CD4-positive, alpha-beta memory T cell (primary cell): Measurements from ENCODE around the gene CFH. TPM values are rescaled to one million over a fixed set of nuclear protein-coding genes. Genes with fewer than 3 reads are reported as not detected.
"Not testable (repeated sequence)": the region's sequence is repeated elsewhere in the genome, so short reads cannot be mapped to it uniquely, and the experiment has no call there.

Source experiments
- CTCF ChIA-PET: fragments of 350-600 bp; sonication (Branson Sonifier 250); formaldehyde crosslinking; loops from one replicate; lab custom pipeline; 2021; ENCODE audit warnings: inconsistent platforms; ENCODE audit not compliant: partially characterized antibody; lab: Charles Lee
- POLR2A ChIA-PET: fragments of 350-600 bp; sonication (Branson Sonifier 250); formaldehyde crosslinking; loops from one replicate; lab custom pipeline; 2021; ENCODE audit not compliant: partially characterized antibody; lab: Charles Lee
- DNase-seq, 5 donors: peaks; one replicate each; pipeline versions ENCODE4 v3.0.0 to v3.0.0-alpha.2; 2020 to 2022; ENCODE audit warnings: mixed read lengths in 1 of 5
- H3K27ac ChIP-seq: one replicate; pipeline ENCODE4 v1.7.0; 2013; ENCODE audit warnings: low read depth, low read length
- H3K27me3 ChIP-seq: 2 replicates; pipeline ENCODE4 v1.7.0; 2013; ENCODE audit warnings: mild to moderate bottlenecking, low read length, moderate library complexity; ENCODE audit not compliant: insufficient read depth
- H3K36me3 ChIP-seq: 2 replicates; pipeline ENCODE4 v1.7.0; 2013; ENCODE audit warnings: mild to moderate bottlenecking, low read length, moderate library complexity; ENCODE audit not compliant: insufficient read depth
- H3K4me1 ChIP-seq: 2 replicates; pipeline ENCODE4 v1.7.0; 2013; ENCODE audit warnings: mild to moderate bottlenecking, low read length, moderate library complexity; ENCODE audit not compliant: insufficient read depth
- H3K4me3 ChIP-seq, 2 donors: one replicate each; pipeline ENCODE4 v1.7.0; 2013; ENCODE audit warnings: low read length in 2 of 2, mild to moderate bottlenecking in 1 of 2
- H3K9me3 ChIP-seq, 2 donors: one replicate each; pipeline ENCODE4 v1.7.0; 2013; ENCODE audit warnings: low read length in 2 of 2, control low read depth in 1 of 2; ENCODE audit not compliant: control insufficient read depth in 1 of 2
- H3K27ac Mint-ChIP-seq, 7 donors: one replicate each; pipeline ENCODE4 v1.8.0; 2020 to 2021; ENCODE audit warnings: mixed read lengths in 7 of 7, mild to moderate bottlenecking in 6 of 7, inconsistent platforms in 3 of 7, moderate library complexity in 3 of 7
- H3K27me3 Mint-ChIP-seq, 2 donors: one replicate each; pipeline ENCODE4 v1.8.0; 2020 to 2021; ENCODE audit warnings: mixed read lengths in 2 of 2
- H3K36me3 Mint-ChIP-seq, 2 donors: one replicate each; pipeline ENCODE4 v1.8.0; 2020 to 2021; ENCODE audit warnings: mixed read lengths in 2 of 2, inconsistent platforms in 1 of 2, mild to moderate bottlenecking in 1 of 2
- H3K4me1 Mint-ChIP-seq, 4 donors: one replicate each; pipeline ENCODE4 v1.8.0; 2020 to 2021; ENCODE audit warnings: mixed read lengths in 4 of 4, mild to moderate bottlenecking in 1 of 4
- H3K4me3 Mint-ChIP-seq, 8 donors: one replicate each; pipeline ENCODE4 v1.8.0; 2020 to 2021; ENCODE audit warnings: mixed read lengths in 8 of 8, mild to moderate bottlenecking in 7 of 8, moderate library complexity in 6 of 8, inconsistent platforms in 3 of 8
- H3K9me3 Mint-ChIP-seq, 8 donors: one replicate each; pipeline ENCODE4 v1.8.0; 2020 to 2021; ENCODE audit warnings: mixed read lengths in 8 of 8, mild to moderate bottlenecking in 5 of 8, inconsistent platforms in 3 of 8, moderate library complexity in 1 of 8
- intact Hi-C: fragments of 100-400 bp; cut with micrococcal nuclease; formaldehyde crosslinking; loops from one replicate; pipeline ENCODE4 v1.15.1; 2023
- polyA plus RNA-seq, 2 donors: library from polyadenylated mRNA; unstranded; fragments of 300-500 nt; fragmentation: Illumina TruSeq; gene quantifications; one replicate each; pipeline ENCODE4 v1.2.3, GENCODE V29; 2021
- total RNA-seq, 2 experiments: library from RNA; stranded (reverse); gene quantifications; one replicate each; pipeline ENCODE4 v1.2.3, GENCODE V29; 2021

The CFH gene
- total and polyA plus RNA-seq, 4 experiments from 2014 or later, result 11.9 to 16.6 (median 13.6) TPM

GRCh38 chr1:196779093-196779492, 127.2 kb downstream of the CFH start:
- H3K4me3 Mint-ChIP-seq, result no peak overlapping the region
- no peaks in the 10 kb centered on the region for H3K27me3 Mint-ChIP-seq
- H3K27ac Mint-ChIP-seq, result no peak overlapping the region
- no peak for DNase-seq
- Histone ChIP-seq H3K4me3 (no peak overlapping the region), H3K36me3 (no peaks in the 10 kb centered on the region), H3K4me1 (no peaks in the 10 kb centered on the region), H3K27me3 (no peaks in the 10 kb centered on the region), H3K27ac (no peak overlapping the region), H3K9me3 (no peaks in the 10 kb centered on the region)
- intact Hi-C loops, result no loop called here
- peaks cover 0 to 5% (median 0%) of the 10 kb centered on the region in 8 donors for H3K9me3 Mint-ChIP-seq
- ChIA-PET POLR2A (no interaction called here), CTCF (no interaction called here)
- H3K4me1 Mint-ChIP-seq, result no peaks in the 10 kb centered on the region
- H3K36me3 Mint-ChIP-seq, result no peaks in the 10 kb centered on the region

GRCh38 chr1:196791252-196791651, 139.4 kb downstream of the CFH start:
- intact Hi-C loops, H3K27me3 ChIP-seq, H3K27me3 Mint-ChIP-seq, DNase-seq, H3K4me1 ChIP-seq, CTCF ChIA-PET, POLR2A ChIA-PET, H3K4me3 Mint-ChIP-seq, H3K9me3 ChIP-seq, H3K36me3 ChIP-seq, H3K27ac Mint-ChIP-seq, H3K27ac ChIP-seq, H3K4me3 ChIP-seq, H3K36me3 Mint-ChIP-seq, H3K4me1 Mint-ChIP-seq: not testable (repeated sequence)
- peaks cover 0 to 11% (median 1%) of the 10 kb centered on the region in 8 donors for H3K9me3 Mint-ChIP-seq

- H3K27ac Mint-ChIP-seq, H3K9me3 ChIP-seq, DNase-seq, H3K27me3 Mint-ChIP-seq, H3K27me3 ChIP-seq, H3K4me3 ChIP-seq, H3K36me3 ChIP-seq, H3K4me3 Mint-ChIP-seq, H3K27ac ChIP-seq, CTCF ChIA-PET, intact Hi-C loops, H3K4me1 ChIP-seq, H3K4me1 Mint-ChIP-seq, POLR2A ChIA-PET, H3K36me3 Mint-ChIP-seq: not testable (repeated sequence)
- H3K9me3 Mint-ChIP-seq, result peaks cover 0 to 14% (median 1%) of the 10 kb centered on the region in 8 donors
These were observed 142.3 kb downstream of the CFH start for GRCh38 chr1:196794103-196794502.

Other genes with a start within 250 kb of the CFH start
- gene KCNT2, start 43.6 kb upstream of the CFH start, total RNA-seq, result not detected
- not detected for gene KCNT2, start 43.6 kb upstream of the CFH start, polyA plus RNA-seq
- not detected for gene CFHR3, start 122.8 kb downstream of the CFH start, total RNA-seq
- not detected for gene CFHR3, start 122.8 kb downstream of the CFH start, polyA plus RNA-seq
- gene CFHR1, start 167.7 kb downstream of the CFH start, total RNA-seq, result not detected
- not detected for gene CFHR1, start 167.7 kb downstream of the CFH start, polyA plus RNA-seq
- gene CFHR4, start 236.0 kb downstream of the CFH start, total RNA-seq, result not detected
- not detected for gene CFHR4, start 236.0 kb downstream of the CFH start, polyA plus RNA-seq